IPS-20b (cell line): Measurements from ENCODE around the gene NCKAP5.

Source experiments
- H3K27ac ChIP-seq: one replicate; pipeline ENCODE4 v1.5.1; 2013; ENCODE audit warnings: low read length
- H3K27me3 ChIP-seq: 2 replicates; pipeline ENCODE4 v1.6.1; 2013; ENCODE audit warnings: mild to moderate bottlenecking, low read length, inconsistent platforms; ENCODE audit not compliant: insufficient read depth
- H3K36me3 ChIP-seq: 2 replicates; pipeline ENCODE4 v1.6.1; 2013; ENCODE audit warnings: low read depth, mild to moderate bottlenecking, inconsistent platforms, low read length, moderate library complexity; ENCODE audit not compliant: insufficient read depth
- H3K4me1 ChIP-seq: 2 replicates; pipeline ENCODE4 v1.6.1; 2013; ENCODE audit warnings: mild to moderate bottlenecking, control low read depth, inconsistent platforms, low read length, moderate library complexity; ENCODE audit not compliant: insufficient read depth
- H3K4me3 ChIP-seq: 2 replicates; pipeline ENCODE4 v1.5.1; 2013; ENCODE audit warnings: mild to moderate bottlenecking, low read length, inconsistent platforms
- H3K9ac ChIP-seq: 2 replicates; pipeline ENCODE4 v1.6.1; 2013; ENCODE audit warnings: low read depth, mild to moderate bottlenecking, inconsistent platforms, low read length, moderate library complexity
- H3K9me3 ChIP-seq: 2 replicates; pipeline ENCODE4 v1.6.1; 2013; ENCODE audit warnings: mild to moderate bottlenecking, low read depth, low read length, inconsistent platforms; ENCODE audit not compliant: insufficient read depth

The NCKAP5 gene

DNA sequence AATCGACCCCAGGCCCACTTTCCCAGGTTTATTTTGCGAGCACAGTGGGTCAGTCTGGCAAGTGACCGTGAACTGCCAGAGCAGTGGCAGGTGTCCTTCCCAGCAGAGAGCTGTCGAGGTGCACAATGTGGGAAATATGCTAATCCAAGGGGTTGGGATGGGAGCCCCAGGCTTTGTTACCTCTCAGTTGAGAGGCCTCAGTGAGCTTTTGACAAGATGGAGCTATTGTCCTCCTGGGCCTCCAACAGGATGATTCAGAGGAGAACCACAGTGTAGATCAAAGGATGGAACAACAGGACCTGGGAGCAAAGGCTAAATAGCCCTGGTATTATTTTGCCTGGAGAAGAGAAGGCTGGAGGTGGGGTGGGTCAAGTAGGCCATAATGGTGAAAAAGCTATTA, 150.8 kb downstream of the NCKAP5 start:
- H3K36me3 ChIP-seq, result no peaks in the 10 kb centered on the region
- H3K4me1 ChIP-seq, result peaks cover 15% of the 10 kb centered on the region
- no peak overlapping the region for H3K4me3 ChIP-seq
- H3K27me3 ChIP-seq, result no peaks in the 10 kb centered on the region; the same call in 1 of the 2 replicates
- H3K9me3 ChIP-seq, result no peaks in the 10 kb centered on the region
- no peak overlapping the region for H3K27ac ChIP-seq
- H3K9ac ChIP-seq, result no peak overlapping the region

GRCh38 chr2:133416736-133417135, 151.5 kb downstream of the NCKAP5 start:
- H3K4me3 ChIP-seq, result no peak overlapping the region
- H3K27me3 ChIP-seq, result no peaks in the 10 kb centered on the region; the same call in 1 of the 2 replicates
- H3K9me3 ChIP-seq, result no peaks in the 10 kb centered on the region
- H3K36me3 ChIP-seq, result no peaks in the 10 kb centered on the region
- H3K27ac ChIP-seq, result no peak overlapping the region
- no peak overlapping the region for H3K9ac ChIP-seq
- H3K4me1 ChIP-seq, result peaks cover 9% of the 10 kb centered on the region

GRCh38 chr2:133416146-133416545, 152.1 kb downstream of the NCKAP5 start:
- H3K27me3 ChIP-seq, result no peaks in the 10 kb centered on the region; the same call in 1 of the 2 replicates
- H3K4me1 ChIP-seq, result peaks cover 3% of the 10 kb centered on the region; the same call in 1 of the 2 replicates
- H3K9ac ChIP-seq, result no peak overlapping the region
- no peaks in the 10 kb centered on the region for H3K36me3 ChIP-seq
- H3K9me3 ChIP-seq, result no peaks in the 10 kb centered on the region
- no peak overlapping the region for H3K4me3 ChIP-seq
- H3K27ac ChIP-seq, result no peak overlapping the region

- no peaks in the 10 kb centered on the region; the same call in 1 of the 2 replicates for H3K4me1 ChIP-seq
- no peaks in the 10 kb centered on the region for H3K9me3 ChIP-seq
- H3K27me3 ChIP-seq, result no peaks in the 10 kb centered on the region; the same call in 1 of the 2 replicates
- H3K36me3 ChIP-seq, result no peaks in the 10 kb centered on the region
- no peak overlapping the region for H3K27ac ChIP-seq
- no peak overlapping the region for H3K4me3 ChIP-seq
- H3K9ac ChIP-seq, result no peak overlapping the region
Measured at GRCh38 chr2:133415210-133415876, 152.9 kb downstream of the NCKAP5 start.

DNA sequence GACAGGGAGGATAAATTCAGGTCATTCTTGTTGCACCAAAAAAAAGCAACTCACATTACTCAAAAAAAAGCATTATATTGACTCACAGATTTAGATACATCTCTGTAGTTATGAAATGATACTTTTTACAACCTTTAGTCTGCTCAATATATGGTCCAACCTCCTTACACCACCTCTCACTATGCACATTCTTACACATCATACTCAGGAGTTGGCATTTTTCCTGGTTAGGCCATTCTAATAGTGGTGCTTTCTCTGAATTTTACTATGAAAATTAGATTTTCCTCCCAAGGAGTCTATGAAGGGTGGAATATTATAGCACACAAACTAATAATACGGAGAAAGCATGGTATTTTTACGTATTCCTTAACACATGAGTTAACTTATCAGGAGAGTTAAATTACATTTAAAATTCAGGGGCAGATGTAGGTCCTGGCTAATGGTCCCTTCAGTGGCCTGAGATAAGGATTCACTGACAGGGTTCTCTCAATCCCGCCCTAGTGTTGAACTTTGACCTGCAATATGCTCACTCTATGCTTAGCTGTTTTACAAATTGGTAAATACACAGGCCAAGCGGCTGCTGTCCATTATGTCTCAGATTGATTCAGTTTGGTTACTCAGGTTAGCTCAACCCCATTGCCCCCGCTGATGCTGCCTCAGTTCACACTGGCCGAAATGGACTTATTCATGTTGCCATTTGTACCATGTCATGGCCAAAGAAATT, 153.6 kb downstream of the NCKAP5 start:
- Histone ChIP-seq H3K4me3 (no peak overlapping the region), H3K27me3 (no peaks in the 10 kb centered on the region; the same call in 1 of the 2 replicates), H3K4me1 (no peaks in the 10 kb centered on the region; the same call in 1 of the 2 replicates), H3K27ac (no peak overlapping the region), H3K9me3 (no peaks in the 10 kb centered on the region), H3K36me3 (no peaks in the 10 kb centered on the region), H3K9ac (no peak overlapping the region)

DNA sequence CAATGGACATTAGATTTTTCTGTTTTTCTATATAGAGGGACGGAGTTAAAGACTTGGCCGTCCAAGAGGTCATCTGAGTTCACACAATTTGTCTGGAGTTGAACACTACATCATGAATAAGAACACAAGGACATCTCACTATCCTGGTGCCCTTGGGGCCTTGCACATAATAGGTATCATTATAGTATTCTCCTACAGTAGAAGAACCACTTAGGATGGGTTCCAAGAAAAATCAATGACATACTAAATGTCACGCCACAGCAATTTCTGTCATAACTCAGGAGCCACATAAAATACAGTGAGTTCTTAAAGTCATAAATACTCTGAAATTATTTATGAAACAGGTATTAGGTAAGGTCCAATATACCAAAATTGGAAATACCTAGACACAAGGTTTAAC, 154.4 kb downstream of the NCKAP5 start:
- Histone ChIP-seq H3K4me1 (no peaks in the 10 kb centered on the region; the same call in 1 of the 2 replicates), H3K9ac (no peak overlapping the region), H3K36me3 (no peaks in the 10 kb centered on the region), H3K9me3 (no peaks in the 10 kb centered on the region), H3K27me3 (no peaks in the 10 kb centered on the region; the same call in 1 of the 2 replicates), H3K27ac (no peak overlapping the region), H3K4me3 (no peak overlapping the region)

GRCh38 chr2:133412694-133413093, 155.6 kb downstream of the NCKAP5 start:
- H3K4me1 ChIP-seq, result no peaks in the 10 kb centered on the region; the same call in 1 of the 2 replicates
- H3K9ac ChIP-seq, result no peak overlapping the region
- H3K36me3 ChIP-seq, result no peaks in the 10 kb centered on the region
- no peak overlapping the region for H3K27ac ChIP-seq
- no peak overlapping the region for H3K4me3 ChIP-seq
- H3K9me3 ChIP-seq, result no peaks in the 10 kb centered on the region
- no peaks in the 10 kb centered on the region; the same call in 1 of the 2 replicates for H3K27me3 ChIP-seq

- Histone ChIP-seq H3K27me3 (no peaks in the 10 kb centered on the region; the same call in 1 of the 2 replicates), H3K4me1 (no peaks in the 10 kb centered on the region), H3K4me3 (no peak overlapping the region), H3K36me3 (no peaks in the 10 kb centered on the region), H3K27ac (no peak overlapping the region), H3K9me3 (no peaks in the 10 kb centered on the region), H3K9ac (no peak overlapping the region)
Measured at GRCh38 chr2:133411857-133412256, 156.4 kb downstream of the NCKAP5 start.

- H3K4me1 ChIP-seq, result no peaks in the 10 kb centered on the region
- no peaks in the 10 kb centered on the region for H3K36me3 ChIP-seq
- H3K4me3 ChIP-seq, result no peak overlapping the region
- no peak overlapping the region for H3K27ac ChIP-seq
- no peaks in the 10 kb centered on the region; the same call in 1 of the 2 replicates for H3K27me3 ChIP-seq
- no peak overlapping the region for H3K9ac ChIP-seq
- no peaks in the 10 kb centered on the region for H3K9me3 ChIP-seq
Measured at GRCh38 chr2:133411101-133411500, 157.2 kb downstream of the NCKAP5 start.

DNA sequence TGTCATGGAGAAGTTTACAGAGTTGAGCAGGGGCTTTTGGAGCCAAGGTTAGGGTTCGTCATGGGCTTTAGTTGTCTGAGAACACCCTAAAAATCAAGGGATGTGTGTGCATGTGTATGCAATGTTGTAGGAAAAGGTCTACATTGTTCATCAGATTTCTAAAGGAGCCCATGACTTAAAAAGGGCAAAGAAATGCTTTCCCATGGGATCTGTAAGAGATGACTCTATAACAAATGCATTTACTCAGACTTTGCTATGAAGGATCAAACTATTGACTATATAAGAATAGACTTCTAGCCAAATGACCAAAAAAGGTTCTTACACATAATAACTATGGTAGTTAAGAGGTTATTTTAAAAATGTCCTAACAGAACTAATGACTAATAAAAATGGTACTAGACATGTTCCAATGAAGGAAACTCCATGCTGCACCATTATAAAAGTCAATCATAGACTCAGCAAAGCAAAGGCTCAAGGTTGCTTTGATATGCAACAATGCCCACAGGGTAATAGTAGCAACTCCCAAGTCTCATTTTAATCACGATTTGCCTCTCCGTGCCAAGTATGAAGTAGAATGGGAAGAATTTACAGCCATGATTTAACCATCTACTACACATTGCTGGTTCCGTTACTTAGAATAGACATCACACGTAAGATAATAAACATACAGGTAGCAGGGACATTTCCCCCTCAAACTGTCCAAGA, 158.5 kb downstream of the NCKAP5 start:
- H3K4me3 ChIP-seq, result no peak overlapping the region
- H3K9me3 ChIP-seq, result no peaks in the 10 kb centered on the region
- no peaks in the 10 kb centered on the region for H3K36me3 ChIP-seq
- no peaks in the 10 kb centered on the region; the same call in 1 of the 2 replicates for H3K27me3 ChIP-seq
- H3K27ac ChIP-seq, result no peak overlapping the region
- no peaks in the 10 kb centered on the region for H3K4me1 ChIP-seq
- no peak overlapping the region for H3K9ac ChIP-seq

- H3K9ac ChIP-seq, result no peak overlapping the region
- no peaks in the 10 kb centered on the region for H3K4me1 ChIP-seq
- no peak overlapping the region for H3K27ac ChIP-seq
- no peaks in the 10 kb centered on the region; the same call in 1 of the 2 replicates for H3K27me3 ChIP-seq
- H3K4me3 ChIP-seq, result no peak overlapping the region
- H3K9me3 ChIP-seq, result no peaks in the 10 kb centered on the region
- no peaks in the 10 kb centered on the region for H3K36me3 ChIP-seq
Measured at GRCh38 chr2:133408671-133409070, 159.6 kb downstream of the NCKAP5 start.
